Fibroblast of villous mesenchyme (primary cell): ENCODE results near the gene BMERB1. TPM values are rescaled to one million over a fixed set of nuclear protein-coding genes. Genes with fewer than 3 reads are reported as not detected.

Source experiments
- DNase-seq: peaks from one replicate; pipeline ENCODE4 v3.0.0-alpha.2; 2010; ENCODE audit warnings: low read depth
- H3K4me3 ChIP-seq: 2 replicates; pipeline ENCODE4 v1.5.1; 2011; ENCODE audit warnings: low read depth, mild to moderate bottlenecking, low read length
- total RNA-seq: library from RNA; depleted of rRNA; stranded (reverse); fragments of >200 nt; gene quantifications from 2 replicates; pipeline ENCODE4 v1.2.3, GENCODE V29; 2012
- TF ChIP-seq, protein P1 (sequence below): IDR thresholded peaks from 2 replicates; pipeline ENCODE4 v1.5.1; 2012; ENCODE audit warnings: low read depth, mild to moderate bottlenecking, low read length; ENCODE audit not compliant: insufficient read depth

Gene BMERB1
- total RNA-seq, 1 donor = 44.0 TPM

DNA sequence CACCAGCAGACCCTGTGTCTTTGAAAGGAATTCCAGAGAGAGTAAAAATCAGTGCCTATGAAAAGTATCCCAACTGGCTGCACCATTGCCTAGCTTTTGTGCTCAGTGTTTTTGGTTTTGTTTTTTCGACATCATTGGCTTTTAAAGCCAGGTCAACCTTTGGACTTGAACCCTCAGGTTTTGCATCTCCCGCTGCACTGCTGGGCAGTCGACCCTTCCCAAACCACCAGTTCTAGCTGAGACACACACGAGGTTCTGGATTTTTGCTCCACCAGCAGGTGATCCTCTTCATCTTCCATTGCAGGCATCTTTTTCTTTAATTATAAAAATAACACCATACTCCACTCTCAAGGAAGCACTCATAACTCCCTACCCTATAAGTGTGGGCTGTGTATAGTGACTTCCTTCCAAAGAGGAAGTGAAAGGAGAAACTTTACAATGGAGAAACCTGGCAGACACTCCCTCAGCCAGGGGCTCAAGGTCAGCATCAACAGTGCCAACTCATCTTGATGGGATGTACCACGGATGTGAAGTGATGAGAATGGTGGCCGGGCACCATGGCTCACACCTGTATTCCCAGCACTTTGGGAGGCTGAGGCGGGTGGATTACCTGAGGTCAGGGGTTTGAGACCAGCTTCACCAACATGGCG is 57.8 kb downstream of the BMERB1 start:
- no peak for DNase-seq
- TF ChIP-seq, protein P1, sequence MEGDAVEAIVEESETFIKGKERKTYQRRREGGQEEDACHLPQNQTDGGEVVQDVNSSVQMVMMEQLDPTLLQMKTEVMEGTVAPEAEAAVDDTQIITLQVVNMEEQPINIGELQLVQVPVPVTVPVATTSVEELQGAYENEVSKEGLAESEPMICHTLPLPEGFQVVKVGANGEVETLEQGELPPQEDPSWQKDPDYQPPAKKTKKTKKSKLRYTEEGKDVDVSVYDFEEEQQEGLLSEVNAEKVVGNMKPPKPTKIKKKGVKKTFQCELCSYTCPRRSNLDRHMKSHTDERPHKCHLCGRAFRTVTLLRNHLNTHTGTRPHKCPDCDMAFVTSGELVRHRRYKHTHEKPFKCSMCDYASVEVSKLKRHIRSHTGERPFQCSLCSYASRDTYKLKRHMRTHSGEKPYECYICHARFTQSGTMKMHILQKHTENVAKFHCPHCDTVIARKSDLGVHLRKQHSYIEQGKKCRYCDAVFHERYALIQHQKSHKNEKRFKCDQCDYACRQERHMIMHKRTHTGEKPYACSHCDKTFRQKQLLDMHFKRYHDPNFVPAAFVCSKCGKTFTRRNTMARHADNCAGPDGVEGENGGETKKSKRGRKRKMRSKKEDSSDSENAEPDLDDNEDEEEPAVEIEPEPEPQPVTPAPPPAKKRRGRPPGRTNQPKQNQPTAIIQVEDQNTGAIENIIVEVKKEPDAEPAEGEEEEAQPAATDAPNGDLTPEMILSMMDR = no peak

DNA sequence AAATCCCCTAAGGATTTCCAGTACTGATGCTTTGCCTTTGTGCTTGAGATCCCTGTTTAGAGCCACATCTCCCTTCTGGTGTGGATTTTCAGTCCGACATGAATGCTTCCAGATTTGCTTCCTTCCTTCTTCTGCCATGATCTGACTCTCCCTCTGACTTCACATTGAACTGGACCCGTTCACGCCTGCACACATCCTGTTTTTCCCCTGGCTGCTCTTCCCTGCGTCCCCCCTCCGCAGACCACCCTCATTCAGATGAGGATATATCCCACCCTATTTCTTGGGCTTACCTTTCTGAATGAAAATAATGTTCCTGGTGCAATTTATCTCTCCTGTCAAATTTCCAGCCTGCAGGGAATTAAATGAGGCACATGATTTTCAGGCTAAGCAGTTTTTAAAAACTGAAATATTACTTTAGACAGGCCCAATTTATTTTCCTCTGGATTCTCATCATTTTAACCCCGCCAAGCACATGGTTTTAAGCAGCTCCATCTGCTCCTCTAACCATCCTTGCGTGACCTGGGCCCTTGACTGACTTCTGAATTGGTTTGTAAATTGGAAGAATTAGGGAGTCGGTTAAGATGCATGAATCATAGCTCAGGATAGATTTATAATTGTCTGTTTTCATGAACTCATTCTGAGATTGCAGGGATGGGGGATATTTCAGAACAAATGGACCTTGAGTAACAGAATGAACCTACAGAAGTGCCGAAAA is 59.2 kb downstream of the BMERB1 start:
- peak; percentile 68 for DNase-seq
- no peak overlapping the region for H3K4me3 ChIP-seq
- TF ChIP-seq, protein P1 = no peak

More for the DNA sequence above, 57.8 kb downstream of the BMERB1 start:
- H3K4me3 ChIP-seq = no peak overlapping the region

DNA sequence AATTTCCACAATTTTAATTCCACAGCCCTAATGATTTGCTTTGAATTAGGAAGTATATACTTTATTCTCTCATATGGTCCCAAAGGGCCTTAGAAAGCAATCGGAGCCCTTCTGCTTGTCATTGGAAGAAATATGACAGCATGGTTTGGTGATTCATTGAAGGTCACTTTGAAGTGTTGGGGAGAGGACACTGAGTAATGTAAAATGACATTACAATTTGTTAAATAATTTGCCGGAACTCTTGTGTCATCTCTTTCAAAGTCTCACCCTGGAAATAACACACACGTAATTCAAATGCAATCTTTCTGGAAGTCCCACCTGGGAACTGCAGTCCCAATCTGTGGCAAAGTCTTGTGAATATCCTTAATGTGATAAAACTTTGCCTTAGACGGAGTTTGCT is 59.8 kb downstream of the BMERB1 start:
- no peak overlapping the region for H3K4me3 ChIP-seq
- TF ChIP-seq, protein P1 = no peak
- peak; percentile 62 for DNase-seq

DNA sequence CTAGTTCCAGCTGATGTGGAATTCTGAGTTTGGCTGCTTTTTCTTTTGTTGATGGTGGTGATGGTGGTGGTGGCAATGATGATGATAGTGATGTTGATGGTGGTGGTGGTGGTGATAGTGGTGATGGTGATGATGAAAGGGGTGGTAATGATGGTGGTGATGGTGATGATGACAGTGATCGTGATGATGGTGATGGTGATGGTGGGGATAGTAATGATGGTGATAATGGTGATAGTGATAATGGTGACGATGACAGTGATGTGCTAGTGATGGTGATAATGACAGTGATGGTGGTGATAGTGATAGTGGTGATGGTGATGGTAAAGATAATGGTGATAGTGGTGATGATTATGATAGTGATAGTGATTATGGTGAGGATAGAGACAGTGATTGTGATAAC is 61.5 kb downstream of the BMERB1 start:
- no peak overlapping the region for H3K4me3 ChIP-seq
- no peak for DNase-seq
- TF ChIP-seq, protein P1 = no peak

DNA sequence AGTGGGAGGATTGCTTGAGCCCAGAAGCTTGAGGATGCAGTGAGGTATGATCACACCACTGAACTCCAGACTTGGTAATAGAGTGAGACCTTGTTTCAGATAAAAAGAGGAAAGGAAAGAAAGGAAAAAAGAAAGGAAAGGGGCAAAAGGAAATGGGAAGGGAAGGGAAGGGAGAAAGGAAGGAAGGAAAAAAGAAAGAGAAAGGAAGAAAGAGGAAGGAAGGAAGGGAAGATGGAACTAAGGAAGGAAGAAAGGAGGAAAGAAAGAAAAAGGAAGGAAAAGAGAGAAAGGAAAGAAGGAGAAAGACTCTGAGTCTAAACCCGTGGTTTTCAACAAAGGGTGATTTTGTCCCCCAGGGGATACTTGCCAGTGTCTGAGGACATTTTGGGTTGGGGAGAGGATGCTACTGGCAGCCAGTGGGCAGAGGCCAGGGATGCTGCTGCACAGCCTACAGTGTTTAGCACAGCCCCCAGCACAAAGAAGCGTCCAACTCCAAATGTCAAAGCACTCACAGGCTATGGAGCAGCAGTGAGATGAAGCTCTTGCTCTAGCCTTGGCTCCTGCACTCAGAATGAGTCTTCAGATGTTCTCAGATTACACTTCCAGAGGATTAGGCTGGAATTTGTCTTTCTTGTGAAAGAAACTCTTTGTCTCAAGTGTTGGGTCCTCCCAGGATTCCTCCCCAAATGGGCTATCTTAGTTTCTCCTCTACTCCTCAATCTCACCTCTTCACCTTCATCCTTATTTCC is 64.2 kb downstream of the BMERB1 start:
- DNase-seq = peak; percentile 37
- TF ChIP-seq, protein P1 = no peak
- H3K4me3 ChIP-seq = no peak overlapping the region

DNA sequence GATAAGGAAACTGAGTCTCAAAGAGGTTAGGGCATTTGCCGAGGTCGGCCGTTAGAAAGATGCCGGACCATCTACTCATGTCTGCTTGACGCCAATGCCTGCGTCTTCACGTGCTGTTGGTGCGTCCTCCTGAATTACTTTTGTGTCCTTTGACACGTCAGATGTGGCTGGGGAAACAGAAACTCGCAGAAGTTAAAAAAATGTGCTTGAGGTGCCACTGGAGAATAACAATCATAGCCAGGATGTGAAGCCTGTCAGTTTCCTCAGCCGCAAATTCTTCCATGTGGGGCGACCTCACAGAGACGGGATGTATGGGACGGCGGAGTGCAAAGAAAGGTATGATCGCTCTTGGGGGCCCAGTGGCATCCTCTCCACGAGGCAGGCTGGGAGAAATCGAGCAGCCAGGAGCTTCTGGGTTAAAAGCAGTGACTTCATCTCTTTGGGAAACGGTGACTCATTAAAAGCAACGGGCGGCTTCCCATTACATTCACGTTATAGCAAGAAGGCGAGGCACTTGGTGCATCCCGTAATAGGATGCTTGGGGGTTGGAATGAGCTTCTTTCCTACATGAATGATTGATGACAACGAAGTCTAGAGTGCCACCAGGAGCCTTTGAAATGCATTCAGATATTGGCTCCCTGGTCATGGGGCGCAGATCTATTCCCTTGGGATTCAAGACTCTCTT is 67.8 kb downstream of the BMERB1 start:
- peak; percentile 81 for DNase-seq
- H3K4me3 ChIP-seq = no peak overlapping the region
- TF ChIP-seq, protein P1 = no peak
